Measurements from ENCODE around the gene HAUS7. TPM values are rescaled to one million over a fixed set of nuclear protein-coding genes. Genes with fewer than 3 reads are reported as not detected.

The HAUS7 gene
- 69.5 TPM for polyA plus RNA-seq (2012; ENCODE audit: insufficient read length, low read depth)

DNA sequence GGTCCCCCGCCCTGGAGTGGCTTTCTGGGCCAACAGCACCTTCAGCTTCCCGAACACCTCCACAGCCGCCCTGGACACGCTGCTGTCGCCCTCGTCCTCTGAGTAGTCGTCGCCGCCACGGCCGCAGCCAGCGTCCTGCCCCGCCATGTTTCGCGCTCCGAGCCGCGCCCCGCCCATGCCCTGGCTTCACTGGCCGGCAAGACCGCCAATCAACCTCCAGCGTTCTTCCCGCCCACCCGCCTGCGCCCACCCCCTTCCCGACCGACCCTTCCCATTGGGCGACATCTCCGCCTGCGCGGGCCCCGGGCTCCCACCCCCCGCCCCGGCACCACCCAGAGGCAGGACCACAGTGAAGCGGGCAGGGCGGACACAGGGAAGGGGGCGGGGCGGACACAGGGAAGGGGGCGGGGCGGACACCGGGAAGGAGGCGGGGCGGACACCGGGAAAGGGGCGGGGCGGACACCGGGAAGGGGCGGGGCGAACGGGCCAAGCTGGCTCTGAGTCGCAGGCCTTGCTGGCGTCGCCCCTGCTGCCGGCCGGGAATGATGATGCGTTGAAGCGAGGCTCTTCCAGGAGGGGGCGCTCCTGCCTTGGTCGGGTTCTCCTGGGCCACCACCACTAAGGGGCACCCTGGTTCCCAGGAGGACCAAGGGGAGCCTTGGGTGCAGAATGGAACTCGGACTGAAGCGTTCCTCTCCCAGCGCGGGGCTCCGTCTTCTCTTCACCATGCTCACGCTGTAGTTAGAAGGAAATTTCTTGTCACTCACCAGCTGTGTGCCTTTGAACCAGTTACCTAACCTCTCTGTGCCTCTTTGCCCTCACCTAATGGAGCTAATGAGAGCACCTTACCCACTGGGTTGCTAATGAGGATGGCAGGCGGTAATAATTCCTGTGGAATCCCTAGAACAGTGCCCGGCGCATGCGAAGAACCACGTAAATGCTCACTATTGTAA, at the start of gene HAUS7:
TSS of gene HAUS7 (minus strand) at position 166 of the 953 bp plus-strand sequence. CDS start at position 147, 19 bp downstream.
- TF ChIP-seq TAF1 (IDR thresholded peaks at IDR 0.05; ENCODE audit: borderline replicate concordance, insufficient read depth, low read length): no peak
- no peak for TF ChIP-seq SIN3A (IDR thresholded peaks at IDR 0.05; ENCODE audit: borderline replicate concordance, insufficient read depth, low read length)
- TF ChIP-seq POLR2AphosphoS5 (IDR thresholded peaks at IDR 0.05; ENCODE audit: low read depth, low read length): no peak
- TF ChIP-seq, protein P1, sequence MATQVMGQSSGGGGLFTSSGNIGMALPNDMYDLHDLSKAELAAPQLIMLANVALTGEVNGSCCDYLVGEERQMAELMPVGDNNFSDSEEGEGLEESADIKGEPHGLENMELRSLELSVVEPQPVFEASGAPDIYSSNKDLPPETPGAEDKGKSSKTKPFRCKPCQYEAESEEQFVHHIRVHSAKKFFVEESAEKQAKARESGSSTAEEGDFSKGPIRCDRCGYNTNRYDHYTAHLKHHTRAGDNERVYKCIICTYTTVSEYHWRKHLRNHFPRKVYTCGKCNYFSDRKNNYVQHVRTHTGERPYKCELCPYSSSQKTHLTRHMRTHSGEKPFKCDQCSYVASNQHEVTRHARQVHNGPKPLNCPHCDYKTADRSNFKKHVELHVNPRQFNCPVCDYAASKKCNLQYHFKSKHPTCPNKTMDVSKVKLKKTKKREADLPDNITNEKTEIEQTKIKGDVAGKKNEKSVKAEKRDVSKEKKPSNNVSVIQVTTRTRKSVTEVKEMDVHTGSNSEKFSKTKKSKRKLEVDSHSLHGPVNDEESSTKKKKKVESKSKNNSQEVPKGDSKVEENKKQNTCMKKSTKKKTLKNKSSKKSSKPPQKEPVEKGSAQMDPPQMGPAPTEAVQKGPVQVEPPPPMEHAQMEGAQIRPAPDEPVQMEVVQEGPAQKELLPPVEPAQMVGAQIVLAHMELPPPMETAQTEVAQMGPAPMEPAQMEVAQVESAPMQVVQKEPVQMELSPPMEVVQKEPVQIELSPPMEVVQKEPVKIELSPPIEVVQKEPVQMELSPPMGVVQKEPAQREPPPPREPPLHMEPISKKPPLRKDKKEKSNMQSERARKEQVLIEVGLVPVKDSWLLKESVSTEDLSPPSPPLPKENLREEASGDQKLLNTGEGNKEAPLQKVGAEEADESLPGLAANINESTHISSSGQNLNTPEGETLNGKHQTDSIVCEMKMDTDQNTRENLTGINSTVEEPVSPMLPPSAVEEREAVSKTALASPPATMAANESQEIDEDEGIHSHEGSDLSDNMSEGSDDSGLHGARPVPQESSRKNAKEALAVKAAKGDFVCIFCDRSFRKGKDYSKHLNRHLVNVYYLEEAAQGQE (IDR thresholded peaks at IDR 0.05; ENCODE audit: insufficient read depth in 1 of 2, low read depth in 2 of 2, low read length in 2 of 2): no peak
- TF ChIP-seq FOXP2 (optimal IDR thresholded peaks at IDR 0.05; ENCODE audit: borderline replicate concordance, extremely low read depth, extremely low read length, insufficient read depth): no peak

DNA sequence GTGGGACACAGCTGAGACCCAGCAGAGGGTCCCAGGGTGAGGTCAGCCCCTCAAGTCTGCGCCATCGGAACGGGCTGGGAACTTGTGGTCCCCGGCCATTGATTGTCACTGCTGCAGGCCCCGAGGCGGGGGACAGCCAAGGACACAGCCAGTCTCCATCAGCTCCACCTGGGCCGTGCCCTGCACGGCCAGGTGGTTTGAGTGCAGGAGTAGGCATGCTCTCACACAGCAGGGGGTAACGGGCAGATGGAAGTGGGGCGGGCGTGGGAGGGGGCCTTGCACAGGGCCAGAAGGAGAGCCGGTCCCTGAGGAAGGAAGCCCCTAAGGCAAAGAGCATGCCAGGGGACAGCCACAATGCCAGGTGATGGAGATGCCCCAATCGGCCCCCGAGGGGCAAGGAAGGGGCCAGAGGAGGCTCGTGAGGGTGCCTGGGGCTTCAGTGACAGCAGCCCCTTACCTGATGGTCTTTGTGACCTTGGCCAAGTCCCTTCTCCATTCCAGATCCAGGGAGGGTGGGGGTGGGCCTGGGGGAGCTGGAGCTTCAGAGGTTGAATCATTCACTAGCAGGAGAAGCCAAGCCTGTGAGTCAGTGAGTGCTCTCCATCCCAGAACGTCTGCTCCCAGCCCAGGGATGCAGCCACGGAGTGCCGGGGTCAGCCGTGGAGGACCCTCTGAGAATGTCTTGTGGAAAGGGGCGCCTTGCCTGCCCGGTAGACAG, 49.4 kb upstream of the HAUS7 start:
- no peak for TF ChIP-seq FOXP2 (optimal IDR thresholded peaks at IDR 0.05; ENCODE audit: borderline replicate concordance, extremely low read depth, extremely low read length, insufficient read depth)
- TF ChIP-seq SIN3A (IDR thresholded peaks at IDR 0.05; ENCODE audit: borderline replicate concordance, insufficient read depth, low read length): no peak
- no peak for TF ChIP-seq TAF1 (IDR thresholded peaks at IDR 0.05; ENCODE audit: borderline replicate concordance, insufficient read depth, low read length)
- TF ChIP-seq, protein P1 (IDR thresholded peaks at IDR 0.05; ENCODE audit: insufficient read depth in 1 of 2, low read depth in 2 of 2, low read length in 2 of 2): no peak
- no peak for TF ChIP-seq POLR2AphosphoS5 (IDR thresholded peaks at IDR 0.05; ENCODE audit: low read depth, low read length)

DNA sequence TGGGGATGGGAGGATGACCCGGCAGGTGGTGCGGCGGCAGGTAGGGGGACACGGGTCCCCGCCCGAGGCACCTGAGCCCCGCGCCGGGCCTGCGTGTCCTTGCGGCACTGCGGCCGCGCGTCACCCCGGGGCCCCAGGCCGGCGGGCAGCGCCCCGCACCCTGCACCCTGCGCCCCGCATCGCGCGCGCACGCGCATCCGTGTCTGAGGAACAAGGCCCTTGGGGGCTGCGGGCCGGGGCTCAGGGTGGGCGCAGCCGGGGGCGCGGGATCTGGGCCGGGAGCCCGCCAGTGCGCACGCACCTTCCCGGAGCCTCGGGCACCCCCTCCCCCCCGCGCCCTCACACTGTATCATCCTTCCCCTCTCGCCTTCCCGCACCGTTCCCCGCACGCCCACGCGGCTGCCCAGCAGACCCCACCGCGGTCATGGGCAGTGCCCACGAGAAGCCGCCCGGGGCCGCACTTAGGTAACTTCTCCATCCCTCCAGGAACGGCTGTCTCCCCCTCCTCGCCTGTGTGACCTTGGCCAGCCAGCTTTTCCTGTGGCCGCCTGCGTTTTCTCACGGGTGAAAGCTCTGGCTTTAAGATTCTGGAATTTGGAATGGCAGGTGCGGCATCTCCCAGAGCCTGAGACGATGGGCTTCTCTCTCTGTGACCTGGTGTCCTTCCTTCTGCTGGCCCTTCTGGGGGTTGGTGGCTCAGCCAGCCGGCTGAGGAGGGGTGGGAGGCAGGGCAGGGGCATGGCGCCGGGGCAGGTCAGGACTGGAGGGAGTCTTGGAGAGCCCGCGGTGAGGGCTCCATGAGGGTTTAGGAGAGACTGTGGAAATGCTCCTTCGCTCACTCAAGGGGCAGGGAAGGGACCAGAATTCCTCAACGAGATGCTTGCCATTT, 47.8 kb upstream of the HAUS7 start:
- TF ChIP-seq SIN3A (IDR thresholded peaks at IDR 0.05; ENCODE audit: borderline replicate concordance, insufficient read depth, low read length) (no peak), POLR2AphosphoS5 (IDR thresholded peaks at IDR 0.05; ENCODE audit: low read depth, low read length) (no peak), FOXP2 (optimal IDR thresholded peaks at IDR 0.05; ENCODE audit: borderline replicate concordance, extremely low read depth, extremely low read length, insufficient read depth) (no peak), TAF1 (IDR thresholded peaks at IDR 0.05; ENCODE audit: borderline replicate concordance, insufficient read depth, low read length) (no peak)
- TF ChIP-seq, protein P1 (IDR thresholded peaks at IDR 0.05; ENCODE audit: insufficient read depth in 1 of 2, low read depth in 2 of 2, low read length in 2 of 2): no peak

DNA sequence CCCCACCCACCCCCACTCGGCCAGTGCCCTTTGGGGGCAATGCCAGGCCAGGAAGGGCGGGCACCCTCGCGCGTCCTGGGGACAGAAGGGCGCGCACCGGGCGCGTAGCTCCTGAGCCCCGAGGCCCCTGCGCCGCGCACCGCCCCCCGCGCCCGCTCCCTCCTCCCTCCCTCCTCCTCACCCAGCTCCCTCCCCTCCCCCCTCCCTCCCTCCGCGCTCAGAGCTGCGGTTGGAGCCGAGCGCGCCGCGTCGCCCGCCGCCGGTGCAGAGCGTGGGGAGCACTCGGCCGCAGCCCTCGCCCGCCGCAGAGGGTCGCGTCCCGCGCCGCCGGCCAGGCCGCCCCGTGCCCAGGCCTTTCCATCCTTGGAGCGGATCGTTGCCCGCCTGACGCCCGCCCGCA, 47.0 kb upstream of the HAUS7 start, which contains the start of gene ATP2B3:
TSS of gene ATP2B3 (plus strand) at position 220 of the 400 bp plus-strand sequence. CDS start 18,606 bp downstream, outside the sequence.
- TF ChIP-seq, protein P1 (IDR thresholded peaks at IDR 0.05; ENCODE audit: insufficient read depth in 1 of 2, low read depth in 2 of 2, low read length in 2 of 2): no peak
